Measurements from ENCODE around the gene DNM2.
"Not testable (repeated sequence)": the region's sequence is repeated elsewhere in the genome, so short reads cannot be mapped to it uniquely, and the experiment has no call there.

DNM2 gene

DNA sequence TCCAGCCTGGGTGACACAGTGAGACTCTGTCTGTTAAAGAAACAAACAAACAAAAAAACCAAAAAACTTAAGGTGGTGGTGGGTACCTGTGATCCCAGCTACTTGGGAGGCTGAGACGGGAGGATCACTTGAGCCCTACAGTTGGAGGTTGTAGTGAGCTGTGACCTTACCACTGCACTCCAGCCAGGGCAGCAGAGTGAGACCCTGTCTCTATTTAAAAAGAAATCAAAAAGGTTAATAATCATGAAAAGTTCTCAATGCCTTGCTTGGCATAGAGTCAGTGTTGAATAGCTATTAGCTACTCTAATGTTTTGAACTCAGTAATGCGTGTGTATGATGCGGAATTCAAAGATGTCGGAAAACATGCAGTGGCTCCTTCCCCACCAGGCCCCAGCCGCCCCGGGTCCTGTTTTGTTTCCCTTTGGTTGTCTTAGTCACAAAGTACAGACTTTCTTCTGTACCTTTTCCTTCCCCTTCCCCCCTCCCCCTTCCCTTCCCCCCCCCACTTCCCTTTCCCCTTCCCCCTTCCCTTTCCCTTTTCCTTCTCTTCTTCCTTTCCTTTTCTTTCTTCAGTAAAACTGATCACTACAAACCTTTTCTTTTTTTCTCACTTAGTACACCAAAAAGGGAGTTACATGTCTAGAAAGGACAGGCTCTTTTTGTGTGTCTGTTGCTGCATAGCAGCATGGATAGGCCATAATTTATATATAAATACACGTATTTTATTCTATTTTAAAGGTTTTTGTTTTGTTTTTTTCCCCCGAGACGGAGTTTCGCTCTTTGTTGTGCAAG, 35.2 kb downstream of the DNM2 start:
- no peak for DNase-seq

DNA sequence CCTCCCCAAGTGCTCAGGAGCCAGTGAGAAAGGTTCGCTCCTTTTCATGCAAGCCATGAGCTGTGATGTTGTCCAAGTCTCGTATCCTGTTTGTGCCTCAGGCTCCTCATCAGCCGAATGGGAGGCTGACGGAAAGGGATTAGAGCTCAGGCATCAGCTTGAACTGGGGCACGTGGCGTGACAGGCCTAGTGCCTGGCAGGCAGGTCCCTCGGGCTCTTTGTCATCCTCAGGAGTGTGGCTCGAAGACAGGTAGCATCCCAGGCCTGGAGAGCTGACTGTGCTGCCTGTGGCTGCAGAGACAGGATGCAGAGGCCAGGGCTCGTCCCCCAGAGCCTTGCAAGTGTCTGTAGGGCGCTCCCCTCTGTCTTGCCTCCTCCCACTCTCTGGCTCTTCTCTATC, 38.5 kb downstream of the DNM2 start:
- DNase-seq: no peak

DNA sequence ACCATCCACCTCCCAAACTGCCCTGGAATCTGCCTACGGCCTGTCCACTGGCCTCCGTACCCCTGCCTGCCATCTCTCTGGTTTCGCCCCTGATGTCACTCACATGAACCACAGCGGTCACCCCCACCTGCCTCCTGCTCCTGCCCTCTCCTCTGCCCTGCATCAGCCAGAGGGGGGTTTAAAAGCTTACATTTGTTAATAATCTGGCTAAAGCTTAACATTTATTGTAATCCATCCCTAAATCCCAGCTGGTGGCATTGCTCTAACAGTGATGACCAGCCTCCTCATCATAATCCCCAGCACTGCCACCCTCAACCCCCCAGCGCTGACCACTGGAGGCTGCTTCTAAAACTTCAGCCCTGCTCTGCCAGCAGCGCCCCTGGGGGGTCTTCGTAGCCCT, 38.9 kb downstream of the DNM2 start:
- DNase-seq: no peak

DNA sequence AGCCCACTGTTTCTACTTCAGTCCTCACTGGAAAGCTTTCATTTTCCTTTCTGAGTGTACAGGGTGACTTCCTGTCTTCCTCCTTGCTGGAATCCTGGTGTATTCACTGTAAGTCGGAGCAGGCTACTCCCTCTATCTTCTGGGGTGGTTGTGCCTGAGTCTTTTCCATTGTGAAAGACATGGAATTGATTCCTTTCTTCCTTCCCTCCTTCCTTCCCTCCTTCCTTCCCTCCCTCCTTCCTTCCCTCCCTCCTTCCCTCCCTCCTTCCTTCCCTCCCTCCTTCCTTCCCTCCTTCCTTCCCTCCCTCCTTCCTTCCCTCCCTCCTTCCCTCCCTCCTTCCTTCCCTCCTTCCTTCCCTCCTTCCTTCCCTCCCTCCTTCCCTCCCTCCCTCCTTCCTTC, 40.2 kb downstream of the DNM2 start:
- DNase-seq: not testable (repeated sequence)

DNA sequence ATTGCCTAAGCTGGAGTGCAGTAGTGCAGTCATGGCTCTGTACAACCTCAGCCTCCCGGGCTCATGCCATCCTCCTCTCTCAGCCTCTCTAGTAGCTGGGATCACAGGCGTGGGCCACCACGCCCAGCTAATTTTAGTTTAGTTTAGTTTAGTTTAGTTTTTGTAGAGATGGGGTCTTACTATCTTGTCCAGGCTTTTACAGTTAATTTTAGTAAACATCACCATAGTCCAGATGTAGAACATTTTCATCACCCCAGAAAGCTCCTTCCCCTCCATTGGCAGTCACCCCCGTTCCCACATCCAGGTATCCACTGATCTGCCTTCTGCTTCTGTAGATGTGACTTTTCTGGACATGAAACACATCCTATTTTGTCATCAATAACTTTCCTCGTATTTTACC, 41.1 kb downstream of the DNM2 start:
- no peak for DNase-seq

DNA sequence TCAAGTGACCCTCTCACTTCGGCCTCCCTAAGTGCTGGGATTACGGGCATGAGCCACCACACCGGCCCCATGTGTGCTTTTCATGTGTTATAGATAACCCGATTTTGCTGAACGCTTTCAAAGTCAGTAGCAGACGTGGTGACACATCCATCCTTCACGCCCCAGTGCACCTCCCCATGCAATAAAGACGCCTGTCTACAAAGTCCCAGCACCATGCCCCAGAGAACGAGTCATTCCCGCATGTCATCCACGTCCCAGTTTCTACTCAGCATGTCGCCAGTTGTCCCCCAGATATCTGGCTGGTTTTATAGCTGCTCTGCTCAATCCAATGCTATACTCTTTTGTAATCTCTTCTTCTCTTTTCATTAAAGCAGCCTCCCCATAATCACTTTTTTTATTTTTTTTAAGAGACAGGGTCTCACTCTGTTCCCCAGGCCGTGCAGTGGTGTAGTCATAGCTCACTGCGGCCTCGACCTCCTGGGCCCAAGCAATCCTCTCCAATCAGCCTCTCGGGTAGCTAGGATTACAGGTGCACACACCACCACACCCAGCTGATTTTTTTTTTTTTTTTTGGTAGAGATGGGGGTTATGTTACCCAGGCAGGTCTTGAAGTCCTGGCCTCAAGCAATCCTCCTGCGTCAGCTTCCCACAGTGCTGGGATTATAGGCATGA, 42.5 kb downstream of the DNM2 start:
- DNase-seq: no peak

DNA sequence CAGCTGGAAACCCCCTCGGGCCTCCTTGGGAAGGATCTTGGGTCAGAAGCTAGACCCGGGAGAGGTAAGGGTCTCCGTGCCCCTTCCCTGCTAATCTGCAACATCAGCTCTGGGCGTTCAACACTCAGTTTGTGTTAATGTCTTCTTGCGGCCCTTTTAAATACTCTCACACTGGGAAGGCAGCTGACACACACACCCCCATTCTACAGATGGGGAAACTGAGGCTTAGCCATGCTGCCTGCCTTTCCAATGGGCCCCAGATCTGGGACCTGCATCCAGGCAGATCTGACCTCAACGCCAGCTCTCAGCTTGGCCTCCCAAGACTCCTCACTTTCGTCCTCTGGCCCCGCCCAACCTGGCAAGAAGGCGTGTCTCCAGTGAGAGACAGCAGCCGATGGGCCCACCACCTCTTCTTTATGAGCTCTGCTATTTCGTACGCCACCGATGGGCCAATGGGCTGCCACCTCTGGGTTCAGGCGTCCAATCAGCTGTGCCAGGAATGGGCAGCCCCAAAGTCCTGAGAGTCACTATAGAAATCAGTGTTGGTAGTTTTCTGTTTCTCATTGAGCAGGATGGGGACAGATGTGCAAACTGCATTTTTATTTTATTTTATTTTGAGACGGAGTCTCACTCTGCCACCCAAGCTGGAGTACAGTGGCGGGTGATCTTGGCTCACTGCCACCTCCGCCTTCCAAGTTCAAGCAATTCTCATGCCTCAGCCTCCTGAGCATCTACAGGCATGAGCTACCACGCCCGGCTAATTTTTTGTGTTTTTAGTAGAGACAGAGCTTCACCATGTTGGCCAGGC, 43.8 kb downstream of the DNM2 start:
- DNase-seq: no peak

DNA sequence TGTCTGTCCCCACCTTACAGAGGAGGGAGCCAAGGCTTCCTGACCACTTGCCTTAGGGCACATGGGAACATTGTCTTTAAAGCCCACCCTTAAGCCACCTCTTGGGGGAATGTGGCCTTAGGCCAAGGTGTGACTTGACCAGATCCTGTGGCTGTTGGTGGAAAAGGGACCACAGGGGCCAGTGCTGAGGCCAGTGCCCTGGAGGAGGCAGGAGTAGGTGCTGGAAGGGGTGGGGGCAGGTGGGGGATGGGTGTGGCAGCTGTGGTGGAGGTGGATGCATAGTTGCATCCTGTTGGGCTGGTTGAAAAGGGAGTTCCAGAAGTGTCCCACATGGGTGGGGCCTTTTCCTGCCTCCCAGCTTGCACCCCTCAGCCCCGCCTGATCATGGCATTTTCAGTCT, 44.8 kb downstream of the DNM2 start:
- no peak for DNase-seq

DNA sequence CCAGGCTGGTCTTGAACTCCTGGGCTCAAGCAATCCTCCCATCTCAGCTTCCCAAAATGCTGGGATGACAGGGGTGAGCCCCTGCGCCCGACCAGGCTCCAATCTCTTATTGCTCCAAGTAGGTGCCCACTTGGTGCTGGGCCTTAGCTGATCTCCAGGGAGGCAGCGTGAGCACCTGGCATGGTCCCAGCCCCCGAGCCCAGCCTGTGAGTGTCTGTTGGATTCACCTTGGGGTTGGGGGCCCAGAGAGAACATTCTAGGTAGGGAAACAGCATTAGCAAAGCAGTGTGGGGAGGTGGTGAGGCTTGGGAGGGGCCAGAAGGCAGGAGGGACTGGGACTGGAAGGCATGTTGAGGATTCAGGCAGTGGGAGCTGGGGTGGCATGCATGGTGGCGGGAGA, 45.5 kb downstream of the DNM2 start:
- no peak for DNase-seq

DNA sequence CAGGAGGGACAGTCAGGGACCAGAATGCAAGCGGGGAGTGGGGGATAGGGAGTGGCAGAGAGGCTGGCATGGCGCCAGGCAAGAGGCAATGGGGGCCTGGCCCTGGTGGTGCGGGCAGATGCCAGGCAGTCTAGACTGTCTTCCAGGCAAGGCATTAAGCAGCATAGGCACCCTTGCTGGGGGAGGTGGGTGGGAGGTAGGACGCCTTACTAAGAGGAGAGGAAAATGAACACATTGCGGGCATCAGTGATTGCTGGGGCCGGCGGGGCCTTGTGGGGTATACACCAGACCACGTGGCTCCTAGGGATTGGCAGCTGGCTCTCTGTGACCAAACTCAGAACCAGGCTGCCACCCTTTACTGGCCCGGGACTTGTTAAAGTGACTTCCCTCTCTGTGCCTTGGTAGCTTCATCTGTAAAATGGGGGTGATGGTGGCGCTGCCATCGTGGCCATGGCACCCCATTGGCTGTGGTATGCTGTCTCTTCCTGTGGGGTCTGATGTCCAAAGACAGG, 46.0 kb downstream of the DNM2 start:
- DNase-seq: no peak

DNA sequence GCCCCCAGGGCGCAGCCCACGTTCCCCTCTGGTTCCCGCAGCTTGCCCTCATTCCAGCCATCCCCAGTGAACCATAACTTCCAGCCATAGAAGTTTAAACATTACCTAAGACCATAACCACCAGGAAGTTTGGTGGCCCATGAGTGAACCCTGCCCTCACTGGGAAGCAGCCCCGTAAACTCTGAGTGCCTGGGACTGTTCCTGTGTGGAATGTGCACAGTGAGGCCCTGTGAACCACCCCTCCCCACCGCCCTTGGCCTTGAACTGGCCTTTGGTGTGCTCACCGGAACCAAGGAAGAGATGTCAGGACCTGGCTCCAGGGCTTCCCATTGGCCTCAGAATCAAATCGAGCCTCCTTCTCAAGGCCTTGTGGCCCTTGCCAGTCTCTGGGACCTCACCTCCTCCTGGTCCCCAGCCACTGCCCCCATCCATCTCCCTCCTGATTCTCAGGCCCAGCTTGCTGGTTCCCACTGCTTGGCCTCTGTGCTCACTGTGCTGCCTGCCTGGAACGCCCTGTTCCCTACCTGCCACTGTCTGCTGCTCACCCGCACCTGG, 46.5 kb downstream of the DNM2 start:
- no peak for DNase-seq

DNA sequence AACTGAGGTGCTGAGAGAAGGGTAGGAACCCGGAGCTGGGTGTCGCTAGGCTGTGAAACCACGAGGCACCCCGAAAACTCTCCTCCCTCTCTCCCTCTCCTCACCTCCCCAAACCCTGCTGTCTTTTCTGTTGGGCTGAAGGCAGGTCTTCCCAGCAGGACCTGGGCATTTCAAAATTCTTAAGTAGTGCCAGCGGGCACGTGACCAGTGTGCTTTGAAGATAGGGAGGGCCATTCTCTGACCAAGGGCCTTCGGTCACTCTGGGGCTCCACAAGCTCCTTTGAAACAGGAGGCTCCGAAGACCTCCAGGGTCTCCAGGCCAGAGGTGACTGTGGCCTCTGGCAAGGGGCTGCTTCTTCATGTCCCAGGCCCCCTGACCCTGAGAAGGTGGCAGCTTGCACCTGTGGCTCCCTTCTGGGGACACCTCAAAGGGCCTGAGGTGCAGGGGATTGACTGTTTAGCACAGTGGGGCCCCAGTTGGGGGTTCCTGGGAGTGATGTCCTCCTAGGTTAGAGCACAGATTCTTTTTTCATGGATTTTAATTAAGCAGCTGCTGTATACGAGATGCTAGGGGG, 48.3 kb downstream of the DNM2 start:
- no peak for DNase-seq

DNA sequence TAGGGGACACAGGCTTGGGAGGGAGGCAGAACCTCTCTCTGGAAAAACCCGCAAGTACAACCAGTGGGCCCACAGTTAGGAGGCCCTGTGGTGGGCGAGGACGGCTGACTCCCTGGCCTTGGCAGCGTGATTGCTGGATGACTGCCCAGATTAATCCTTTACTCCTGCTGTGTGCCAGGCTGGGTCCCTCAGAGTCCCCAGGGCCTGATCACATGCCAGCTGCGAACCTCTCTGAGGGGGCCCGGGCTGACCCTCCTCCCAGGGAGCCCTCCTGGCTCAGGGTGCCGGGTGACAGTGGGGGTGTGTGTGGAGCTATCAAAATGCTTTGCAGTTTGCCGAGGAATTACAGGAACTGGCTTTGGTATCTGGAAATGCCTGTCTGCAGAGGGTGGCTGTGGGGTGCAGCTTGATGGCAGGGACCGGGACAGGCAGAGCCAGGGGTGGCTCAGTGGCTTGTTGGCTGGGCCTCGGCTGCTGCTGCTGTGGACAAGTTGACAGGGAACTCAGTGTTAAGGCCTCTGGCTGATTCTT, 48.9 kb downstream of the DNM2 start:
- DNase-seq: no peak

DNA sequence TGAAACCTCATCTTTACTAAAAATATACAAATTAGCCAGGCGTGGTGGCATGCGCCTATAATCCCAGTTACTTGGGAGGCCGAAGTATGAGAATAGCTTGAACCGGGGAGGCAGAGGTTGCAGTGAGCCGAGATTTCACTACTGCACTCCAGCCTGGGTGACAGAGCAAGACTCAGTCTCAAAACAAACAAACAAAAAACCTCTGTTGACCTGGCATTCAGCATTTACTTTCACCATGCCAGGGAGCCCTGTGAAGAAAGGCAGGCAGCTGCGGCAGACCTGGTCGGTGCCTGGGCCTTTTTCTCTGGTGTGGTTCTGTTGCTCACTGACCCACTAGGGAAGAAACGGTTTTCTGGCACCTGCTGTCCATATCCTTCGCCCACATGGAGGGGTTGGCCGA, 49.8 kb downstream of the DNM2 start:
- DNase-seq: no peak

DNA sequence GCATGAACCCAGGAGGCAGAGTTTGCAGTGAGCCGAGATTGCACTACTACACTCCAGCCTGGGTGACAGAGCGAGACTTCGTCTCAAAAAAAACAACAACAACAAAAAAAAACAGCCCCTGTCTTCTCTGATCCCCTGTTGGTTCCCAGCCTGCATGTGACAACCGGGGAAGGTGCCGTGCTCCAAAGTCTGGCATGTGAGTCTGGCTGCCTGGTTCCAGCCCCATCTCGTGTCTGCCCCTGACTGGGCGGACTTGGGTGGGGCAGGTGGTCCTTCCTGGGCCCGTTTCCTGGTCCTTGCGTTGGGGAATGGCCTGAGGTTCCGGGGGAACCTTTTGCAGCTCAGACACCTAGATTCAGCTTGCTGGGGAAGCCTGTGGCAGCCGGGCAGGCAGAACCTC, 50.5 kb downstream of the DNM2 start:
- no peak for DNase-seq

DNA sequence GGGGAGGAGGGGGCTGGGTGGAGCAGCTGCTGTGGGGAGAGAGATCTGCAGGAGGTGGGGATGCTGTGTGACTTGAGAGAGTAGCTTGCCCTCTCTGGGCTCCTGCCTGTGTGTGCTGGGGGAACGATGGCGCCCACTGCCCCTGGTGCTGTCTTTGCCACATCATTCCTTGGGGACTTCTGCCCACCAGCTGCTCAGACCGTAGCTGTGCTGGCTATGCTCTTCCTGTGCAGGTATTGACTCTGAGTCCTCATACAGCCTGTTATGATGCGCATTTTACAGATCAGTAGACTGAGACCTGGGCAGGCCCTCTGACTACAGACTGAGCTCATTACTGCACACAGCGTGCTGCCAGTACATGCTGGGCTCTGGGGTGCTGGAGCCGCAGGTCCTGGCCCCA, 51.1 kb downstream of the DNM2 start:
- DNase-seq: no peak

DNA sequence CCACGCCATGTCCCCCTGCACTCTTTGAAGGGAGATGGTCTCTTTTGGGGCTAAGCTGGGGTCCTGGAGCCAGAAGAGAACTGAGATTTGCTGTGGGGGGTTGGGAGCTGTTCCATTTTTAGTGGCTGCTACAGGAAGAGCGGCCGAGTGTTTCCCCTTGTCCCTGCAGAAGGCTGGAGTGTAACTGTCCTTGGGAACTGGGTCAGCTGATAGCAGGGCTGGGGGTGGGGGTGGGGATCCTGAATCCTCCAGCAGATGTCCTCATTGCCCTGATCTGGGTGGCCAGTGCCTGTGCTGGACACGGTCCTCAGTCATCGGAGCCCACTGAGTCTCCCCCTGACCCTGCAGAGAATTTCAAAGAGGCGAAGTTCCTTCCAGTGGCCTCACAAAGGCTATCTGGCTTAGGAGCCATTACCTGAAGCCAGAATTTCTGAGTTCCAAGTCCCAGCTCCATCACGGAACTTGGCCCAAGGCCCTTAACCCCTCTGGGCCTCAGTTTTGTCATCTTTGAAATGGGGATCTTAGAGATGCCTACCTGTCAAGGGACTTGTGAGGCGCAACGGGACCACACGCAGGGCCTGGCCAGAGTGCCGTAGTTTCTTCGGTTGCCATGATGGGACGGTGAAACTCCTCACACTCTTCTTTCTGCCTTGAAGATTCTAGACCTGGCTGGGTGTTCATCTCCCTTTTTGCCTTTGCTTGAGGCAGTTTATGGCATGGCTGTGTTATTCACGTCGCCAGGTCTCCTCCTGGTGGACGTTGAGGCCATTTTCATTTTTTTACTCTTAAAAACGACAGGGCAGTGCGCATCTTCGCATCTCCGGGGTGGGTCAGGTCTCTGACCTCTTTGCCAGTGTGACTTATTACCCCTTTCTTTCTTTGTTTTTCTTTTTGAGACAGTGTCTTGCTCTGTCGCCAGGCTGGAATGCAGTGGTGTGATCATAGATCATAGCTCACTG, 51.9 kb downstream of the DNM2 start:
- DNase-seq: peak; percentile 67

DNA sequence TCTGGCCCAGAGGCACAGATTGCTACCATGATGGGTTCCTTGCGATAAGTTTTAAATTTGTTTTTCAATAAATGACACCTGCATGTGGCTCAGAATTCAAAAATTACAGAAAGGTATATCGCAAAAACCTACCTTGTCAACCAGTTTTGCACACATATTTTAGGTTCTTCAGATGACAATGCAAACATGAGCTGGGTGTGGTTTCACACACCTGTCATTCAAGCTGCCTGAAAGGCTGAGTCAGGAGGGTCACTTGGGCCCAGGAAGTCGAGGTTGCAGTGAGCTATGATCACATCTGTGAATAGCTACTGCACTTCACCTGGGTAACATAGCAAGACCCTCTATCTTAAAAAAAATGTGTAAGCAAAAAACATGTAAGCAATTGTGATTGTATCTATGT, 56.1 kb downstream of the DNM2 start:
- no peak for DNase-seq

DNA sequence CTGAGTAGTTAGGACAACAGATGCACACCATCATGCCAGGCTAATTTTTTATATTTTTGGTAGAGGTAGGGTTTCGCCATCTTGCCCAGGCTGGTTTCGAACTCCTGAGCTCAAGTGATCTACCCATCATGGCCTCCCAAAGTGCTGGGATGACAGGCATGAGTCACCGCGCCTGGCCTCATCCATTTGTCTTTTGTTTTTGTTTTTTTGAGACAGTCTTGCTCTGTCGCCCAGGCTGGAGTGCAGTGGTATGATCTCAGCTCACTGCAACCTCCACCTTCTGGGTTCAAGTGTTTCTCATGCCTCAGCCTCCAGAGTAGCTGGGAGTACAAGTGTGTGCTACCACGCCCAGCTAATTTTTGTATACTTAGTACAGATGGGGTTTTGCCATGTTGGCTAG, 57.0 kb downstream of the DNM2 start:
- DNase-seq: no peak

DNA sequence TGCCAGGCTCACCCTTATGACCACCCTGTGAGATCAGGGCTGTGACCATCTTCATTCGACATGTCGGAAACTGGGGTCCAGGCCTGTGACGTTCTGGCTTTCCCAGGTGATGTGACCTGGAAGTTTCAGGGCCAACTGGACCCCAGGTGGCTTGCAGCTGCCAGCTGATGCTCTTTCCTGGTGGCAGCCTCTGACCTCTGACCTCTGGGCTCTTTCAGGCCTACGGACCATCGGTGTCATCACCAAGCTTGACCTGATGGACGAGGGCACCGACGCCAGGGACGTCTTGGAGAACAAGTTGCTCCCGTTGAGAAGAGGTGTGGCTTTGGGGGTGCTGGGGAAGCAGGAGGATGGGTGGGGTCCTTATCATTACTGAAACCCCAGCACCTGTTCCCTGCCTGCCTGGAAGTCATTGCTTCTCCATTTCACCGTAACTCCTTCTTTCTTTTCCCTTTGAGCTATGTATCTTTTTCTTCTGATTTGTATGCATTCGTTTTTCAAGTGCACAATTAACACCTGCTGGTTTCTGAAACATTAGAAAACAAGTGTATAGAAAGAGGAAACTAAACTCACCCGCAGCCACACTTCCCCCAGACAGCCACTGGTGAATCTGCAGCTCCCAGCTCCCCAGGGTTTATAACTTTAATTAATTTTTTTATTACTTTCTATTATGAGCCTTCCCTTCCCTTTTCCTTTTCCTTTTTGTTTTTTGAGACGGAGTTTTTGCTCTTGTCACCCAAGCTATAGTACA, 59.2 kb downstream of the DNM2 start:
- peak; percentile 38 for DNase-seq

DNA sequence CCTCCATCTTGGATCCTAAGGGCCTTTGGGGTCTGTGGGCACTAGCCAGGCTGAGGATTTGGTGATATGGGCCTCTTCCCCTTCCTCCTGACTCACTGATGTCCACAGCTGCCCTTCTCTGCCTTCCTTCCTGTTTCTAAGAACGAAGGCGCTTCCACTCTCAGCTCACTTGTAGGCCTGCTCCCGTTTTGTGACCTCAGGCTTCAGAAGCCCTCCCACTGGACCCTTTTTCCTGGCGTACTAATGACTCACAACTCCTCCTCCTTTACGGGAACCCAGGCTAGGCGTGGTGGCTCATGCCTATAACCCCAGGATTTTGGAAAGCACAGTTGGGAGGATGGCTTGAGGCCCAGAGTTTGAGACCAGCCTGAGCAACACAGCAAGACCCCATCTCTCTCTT, 62.5 kb downstream of the DNM2 start:
- peak; percentile 71 for DNase-seq
